ENCODE measurements around the gene IPMK. TPM values are rescaled to one million over a fixed set of nuclear protein-coding genes. Genes with fewer than 3 reads are reported as not detected.

The IPMK gene
- total RNA-seq (10 to 100 TPM in 1 of 2 donors, 1 to 10 TPM in 1; 5.5 to 16.7 TPM), polyA plus RNA-seq (1 to 10 TPM; 2.6 to 4.6 TPM)
- long read RNA-seq, donor 1, full-length matches to known transcripts: 4 of 4 reads
- long read RNA-seq, donor 1, partial matches to known transcripts: 0 of 4 reads
- long read RNA-seq, donor 1, other reads (novel, unspliced or antisense): 0 of 4 reads
- long read RNA-seq, donor 2: 0 reads
- long read RNA-seq, donor 3, full-length matches to known transcripts: 3 of 3 reads
- long read RNA-seq, donor 3, partial matches to known transcripts: 0 of 3 reads
- long read RNA-seq, donor 3, other reads (novel, unspliced or antisense): 0 of 3 reads
- long read RNA-seq, donor 4: 0 reads
- long read RNA-seq, donor 5, full-length matches to known transcripts: 2 of 2 reads
- long read RNA-seq, donor 5, partial matches to known transcripts: 0 of 2 reads
- long read RNA-seq, donor 5, other reads (novel, unspliced or antisense): 0 of 2 reads

GRCh38 chr10:58267713-58268453, at the start of gene IPMK:
TSS of gene IPMK (minus strand) at chr10:58267894. CDS start at chr10:58267611, 283 bp downstream.
- H3K27me3 ChIP-seq (ENCODE audit: control insufficient read depth in 3 of 3, insufficient read depth in 3 of 3, low read length in 2 of 3): no peaks in the 10 kb centered on the region
- peak within 1 kb of the TSS; percentile 81 for H3K4me3 ChIP-seq
- H3K27ac ChIP-seq (ENCODE audit: low read depth in 1 of 2, low read length in 1 of 2): peak within 1 kb of the TSS; percentile 94 to 100
- no peak for TF ChIP-seq CTCF (IDR thresholded peaks at IDR 0.05; ENCODE audit: control extremely low read depth, extremely low read depth)
- peak; percentile 83 for ATAC-seq (ENCODE audit: insufficient read depth, low FRiP score)
- 0 to 1% methylated on average over 44 to 76 of the region's 76 CpGs for WGBS, 2 donors
- peak; percentile 94 to 95 (median 94) for DNase-seq
- peak within 1 kb of the TSS; percentile 63 to 83 for H3K9ac ChIP-seq (ENCODE audit: insufficient read depth in 1 of 2, low read length in 2 of 2)
- H3K36me3 ChIP-seq (ENCODE audit: control insufficient read depth in 4 of 4, insufficient read depth in 4 of 4, low read length in 4 of 4): no peaks in the 10 kb centered on the region
- H3K9me3 ChIP-seq (ENCODE audit: control insufficient read depth in 4 of 4, insufficient read depth in 3 of 4, low read length in 3 of 4): peaks cover 0 to 2% (median 0%) of the 10 kb centered on the region in 4 donors
- H3K4me1 ChIP-seq (ENCODE audit: control insufficient read depth in 5 of 5, insufficient read depth in 5 of 5, low read length in 5 of 5): peaks cover 0 to 35% (median 0%) of the 10 kb centered on the region in 5 donors

- no peaks in the 10 kb centered on the region for H3K9me3 ChIP-seq (ENCODE audit: control insufficient read depth in 4 of 4, insufficient read depth in 3 of 4, low read length in 3 of 4)
- no peaks in the 10 kb centered on the region for H3K36me3 ChIP-seq (ENCODE audit: control insufficient read depth in 4 of 4, insufficient read depth in 4 of 4, low read length in 4 of 4)
- no peak overlapping the region for H3K27ac ChIP-seq (ENCODE audit: low read depth in 1 of 2, low read length in 1 of 2)
- TF ChIP-seq CTCF (IDR thresholded peaks at IDR 0.05; ENCODE audit: control extremely low read depth, extremely low read depth): no peak
- H3K27me3 ChIP-seq (ENCODE audit: control insufficient read depth in 3 of 3, insufficient read depth in 3 of 3, low read length in 2 of 3): no peaks in the 10 kb centered on the region
- peaks cover 0 to 7% (median 0%) of the 10 kb centered on the region in 5 donors for H3K4me1 ChIP-seq (ENCODE audit: control insufficient read depth in 5 of 5, insufficient read depth in 5 of 5, low read length in 5 of 5)
- H3K4me3 ChIP-seq: no peak overlapping the region
- DNase-seq (no peak), ATAC-seq (ENCODE audit: insufficient read depth, low FRiP score) (no peak)
- H3K9ac ChIP-seq (ENCODE audit: insufficient read depth in 1 of 2, low read length in 2 of 2): no peak overlapping the region
These were observed 49.2 kb upstream of the IPMK start for GRCh38 chr10:58316874-58317273.

GRCh38 chr10:58311026-58311425, 43.3 kb upstream of the IPMK start:
- H3K4me1 ChIP-seq (ENCODE audit: control insufficient read depth in 5 of 5, insufficient read depth in 5 of 5, low read length in 5 of 5): no peaks in the 10 kb centered on the region
- H3K9me3 ChIP-seq (ENCODE audit: control insufficient read depth in 4 of 4, insufficient read depth in 3 of 4, low read length in 3 of 4): no peaks in the 10 kb centered on the region
- H3K9ac ChIP-seq (ENCODE audit: insufficient read depth in 1 of 2, low read length in 2 of 2): no peak overlapping the region
- peak in 2 of 3 donors; percentile 43 to 66 for DNase-seq
- ATAC-seq (ENCODE audit: insufficient read depth, low FRiP score): no peak
- H3K36me3 ChIP-seq (ENCODE audit: control insufficient read depth in 4 of 4, insufficient read depth in 4 of 4, low read length in 4 of 4): no peaks in the 10 kb centered on the region
- TF ChIP-seq CTCF (IDR thresholded peaks at IDR 0.05; ENCODE audit: control extremely low read depth, extremely low read depth): no peak
- peaks cover 0 to 3% (median 0%) of the 10 kb centered on the region in 3 donors for H3K27me3 ChIP-seq (ENCODE audit: control insufficient read depth in 3 of 3, insufficient read depth in 3 of 3, low read length in 2 of 3)
- no peak overlapping the region for H3K4me3 ChIP-seq
- H3K27ac ChIP-seq (ENCODE audit: low read depth in 1 of 2, low read length in 1 of 2): no peak overlapping the region
